Measurements from ENCODE around the gene FAM9C. TPM values are rescaled to one million over a fixed set of nuclear protein-coding genes. Genes with fewer than 3 reads are reported as not detected.
"Not testable (repeated sequence)": the region's sequence is repeated elsewhere in the genome, so short reads cannot be mapped to it uniquely, and the experiment has no call there.

Gene FAM9C
- total RNA-seq, 2 experiments from 2014 or later: not detected

- Mint-ChIP-seq H3K9me3 (ENCODE audit: low read depth) (no peaks in the 10 kb centered on the region), H3K4me3 (peak overlapping the region; percentile 69), H3K4me1 (peaks cover 90% of the 10 kb centered on the region), H3K27ac (peak overlapping the region; percentile 92), H3K36me3 (ENCODE audit: low read depth) (peaks cover 1% of the 10 kb centered on the region), H3K27me3 (no peaks in the 10 kb centered on the region)
- ChIA-PET CTCF (interaction anchor here (1.5 to 3.6 kb wide), 3 partner anchors 9 to 139 kb away, joined by 3 to 18 read pairs (median 10); no protein-coding TSS in a partner anchor), POLR2A (interaction anchor here (0.5 to 1.2 kb wide), 4 partner anchors 41 to 118 kb away, joined by 3 to 5 read pairs (median 4); no protein-coding TSS in a partner anchor)
- intact Hi-C loops (cut with DNase I, micrococcal nuclease): loop anchor here in 1 of 2 experiments (2.0 kb wide), 1 partner anchor 35 kb away; no protein-coding TSS in a partner anchor
- no peak for ATAC-seq
- no peak for DNase-seq
These were observed 41.7 kb upstream of the FAM9C start for GRCh38 chrX:13086076-13086475.

GRCh38 chrX:13085526-13085925, 41.1 kb upstream of the FAM9C start:
- Mint-ChIP-seq H3K36me3 (ENCODE audit: low read depth) (peaks cover 1% of the 10 kb centered on the region), H3K9me3 (ENCODE audit: low read depth) (no peaks in the 10 kb centered on the region), H3K4me3 (peak overlapping the region; percentile 69), H3K4me1 (peaks cover 91% of the 10 kb centered on the region), H3K27me3 (no peaks in the 10 kb centered on the region), H3K27ac (peak overlapping the region; percentile 92)
- ChIA-PET POLR2A (no interaction called here), CTCF (interaction anchor here (3.6 kb wide), 1 partner anchor 139 kb away, joined by 18 read pairs; no protein-coding TSS in a partner anchor)
- ATAC-seq: peak; percentile 19
- peak; percentile 70 for DNase-seq
- intact Hi-C loops (cut with DNase I, micrococcal nuclease): no loop called here

- Mint-ChIP-seq H3K27ac (peak overlapping the region; percentile 58), H3K4me3 (no peak overlapping the region), H3K9me3 (ENCODE audit: low read depth) (no peaks in the 10 kb centered on the region), H3K27me3 (no peaks in the 10 kb centered on the region), H3K4me1 (peaks cover 90% of the 10 kb centered on the region), H3K36me3 (ENCODE audit: low read depth) (peaks cover 1% of the 10 kb centered on the region)
- ChIA-PET POLR2A (no interaction called here), CTCF (interaction anchor here (0.9 to 1.0 kb wide), 2 partner anchors 21 to 66 kb away, joined by 3 to 4 read pairs; no protein-coding TSS in a partner anchor)
- intact Hi-C loops (cut with DNase I, micrococcal nuclease): no loop called here
- ATAC-seq: no peak
- DNase-seq: no peak
These were observed 40.2 kb upstream of the FAM9C start for GRCh38 chrX:13084611-13085010.

- POLR2A ChIA-PET, H3K4me3 Mint-ChIP-seq: not testable (repeated sequence)
These were observed 39.4 kb upstream of the FAM9C start for GRCh38 chrX:13083755-13084326.

GRCh38 chrX:13082206-13083065, 38.0 kb upstream of the FAM9C start:
- DNase-seq (peak; percentile 34), ATAC-seq (no peak)
- Mint-ChIP-seq H3K4me3 (peak overlapping the region; percentile 44), H3K27me3 (no peaks in the 10 kb centered on the region), H3K9me3 (ENCODE audit: low read depth) (no peaks in the 10 kb centered on the region), H3K4me1 (peaks cover 89% of the 10 kb centered on the region), H3K36me3 (ENCODE audit: low read depth) (no peaks in the 10 kb centered on the region), H3K27ac (peak overlapping the region; percentile 88)
- CTCF ChIA-PET: interaction anchor here (1.1 to 1.8 kb wide), 6 partner anchors 8 to 136 kb away, joined by 4 to 10 read pairs (median 6); no protein-coding TSS in a partner anchor
- POLR2A ChIA-PET: interaction anchor here (0.5 to 1.6 kb wide), 6 partner anchors 8 to 110 kb away, joined by 3 to 16 read pairs (median 4); no protein-coding TSS in a partner anchor
- intact Hi-C loops (cut with DNase I, micrococcal nuclease): no loop called here

More at GRCh38 chrX:13083755-13084326, 39.4 kb upstream of the FAM9C start:
- Mint-ChIP-seq H3K4me1 (peaks cover 91% of the 10 kb centered on the region), H3K27ac (peak overlapping the region; percentile 88)
- DNase-seq; intact Hi-C loops (cut with DNase I, micrococcal nuclease); ATAC-seq; H3K36me3 Mint-ChIP-seq (ENCODE audit: low read depth); H3K9me3 Mint-ChIP-seq (ENCODE audit: low read depth); H3K27me3 Mint-ChIP-seq: not testable (repeated sequence)
- CTCF ChIA-PET: interaction anchor here (0.9 to 1.6 kb wide), 2 partner anchors 9 to 66 kb away, joined by 3 to 8 read pairs; no protein-coding TSS in a partner anchor

- DNase-seq: no peak
- Mint-ChIP-seq H3K27ac (peak overlapping the region; percentile 88), H3K4me1 (peaks cover 86% of the 10 kb centered on the region), H3K27me3 (no peaks in the 10 kb centered on the region), H3K4me3 (peak overlapping the region; percentile 44), H3K36me3 (ENCODE audit: low read depth) (no peaks in the 10 kb centered on the region), H3K9me3 (ENCODE audit: low read depth) (no peaks in the 10 kb centered on the region)
- CTCF ChIA-PET: interaction anchor here (1.1 to 1.8 kb wide), 6 partner anchors 9 to 135 kb away, joined by 4 to 10 read pairs (median 5); no protein-coding TSS in a partner anchor
- POLR2A ChIA-PET: interaction anchor here (0.6 to 1.6 kb wide), 5 partner anchors 9 to 109 kb away, joined by 3 to 16 read pairs (median 5); no protein-coding TSS in a partner anchor
- intact Hi-C loops (cut with DNase I, micrococcal nuclease): no loop called here
- no peak for ATAC-seq
These were observed 37.2 kb upstream of the FAM9C start for GRCh38 chrX:13081395-13082205.

DNA sequence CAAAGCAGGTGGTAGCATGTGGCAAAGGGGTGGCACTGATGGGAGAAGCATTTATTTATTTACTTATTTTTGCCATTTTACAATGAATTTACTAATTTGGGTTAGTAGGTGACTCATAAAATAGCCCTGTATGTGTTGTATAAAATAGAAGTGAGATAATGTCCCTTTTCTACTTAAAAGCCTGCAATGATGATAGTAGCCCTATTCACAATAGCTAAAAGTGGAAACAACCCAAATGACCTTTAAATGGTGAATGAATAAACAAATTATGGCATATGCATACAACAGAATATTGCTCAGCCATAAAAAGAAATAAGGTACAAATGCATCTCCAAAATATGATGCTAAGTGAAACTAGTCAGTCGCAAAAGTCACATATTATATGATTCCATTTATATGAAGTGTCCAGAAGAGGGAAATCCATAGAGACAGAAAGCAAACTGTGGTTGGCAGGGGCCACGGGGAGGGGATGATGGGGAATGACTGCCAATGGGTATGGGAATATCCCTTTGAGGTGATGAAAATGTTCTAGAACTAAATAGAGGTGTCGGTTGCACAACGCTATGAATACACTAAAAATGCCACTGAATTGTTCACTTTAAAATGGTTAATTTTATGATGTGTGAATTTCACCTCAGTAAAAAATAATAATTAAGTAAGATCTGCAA, 35.8 kb upstream of the FAM9C start:
- intact Hi-C loops (cut with DNase I, micrococcal nuclease): no loop called here
- no peaks in the 10 kb centered on the region for H3K27me3 Mint-ChIP-seq
- H3K27ac Mint-ChIP-seq: peak overlapping the region; percentile 88
- H3K4me3 Mint-ChIP-seq: no peak overlapping the region
- DNase-seq: peak; percentile 41
- peaks cover 85% of the 10 kb centered on the region for H3K4me1 Mint-ChIP-seq
- no peaks in the 10 kb centered on the region for H3K36me3 Mint-ChIP-seq (ENCODE audit: low read depth)
- ATAC-seq: no peak
- POLR2A ChIA-PET: interaction anchor here (0.7 kb wide), 1 partner anchor 97 kb away, joined by 3 read pairs; no protein-coding TSS in a partner anchor
- no peaks in the 10 kb centered on the region for H3K9me3 Mint-ChIP-seq (ENCODE audit: low read depth)
- CTCF ChIA-PET: interaction anchor here (1.2 kb wide), 1 partner anchor 12 kb away, joined by 5 read pairs; no protein-coding TSS in a partner anchor

- Mint-ChIP-seq H3K4me3 (peak overlapping the region; percentile 29), H3K27me3 (no peaks in the 10 kb centered on the region), H3K36me3 (ENCODE audit: low read depth) (no peaks in the 10 kb centered on the region), H3K9me3 (ENCODE audit: low read depth) (no peaks in the 10 kb centered on the region), H3K27ac (peak overlapping the region; percentile 75), H3K4me1 (peaks cover 87% of the 10 kb centered on the region)
- CTCF ChIA-PET: interaction anchor here (0.7 to 2.0 kb wide), 6 partner anchors 9 to 132 kb away, joined by 3 to 6 read pairs (median 4); no protein-coding TSS in a partner anchor
- intact Hi-C loops (cut with DNase I, micrococcal nuclease): loop anchor here in 1 of 2 experiments (10.0 kb wide), 1 partner anchor 606 kb away; the partner anchor contains the start of gene RAB9A
- no peak for ATAC-seq
- no peak for DNase-seq
- POLR2A ChIA-PET: interaction anchor here (0.6 to 1.1 kb wide), 3 partner anchors 13 to 95 kb away, joined by 3 to 9 read pairs (median 5); no protein-coding TSS in a partner anchor
These were observed 34.5 kb upstream of the FAM9C start for GRCh38 chrX:13078739-13079444.

- no peak overlapping the region for H3K4me3 Mint-ChIP-seq
- CTCF ChIA-PET: interaction anchor here (1.0 to 3.9 kb wide), 10 partner anchors 10 to 131 kb away, joined by 3 to 17 read pairs (median 6); no protein-coding TSS in a partner anchor
- DNase-seq: peak; percentile 68
- no peaks in the 10 kb centered on the region for H3K36me3 Mint-ChIP-seq (ENCODE audit: low read depth)
- H3K4me1 Mint-ChIP-seq: peaks cover 70% of the 10 kb centered on the region
- intact Hi-C loops (cut with DNase I, micrococcal nuclease): loop anchor here (2.0 to 10.0 kb wide), 3 partner anchors 16 to 608 kb away; partner anchors contain the start of gene RAB9A (in 1 of the 2)
- H3K27ac Mint-ChIP-seq: peak overlapping the region; percentile 69
- POLR2A ChIA-PET: interaction anchor here (0.8 to 3.0 kb wide), 13 partner anchors 11 to 102 kb away, joined by 3 to 19 read pairs (median 5); partner anchors contain the start of gene TMSB4X
- no peaks in the 10 kb centered on the region for H3K9me3 Mint-ChIP-seq (ENCODE audit: low read depth)
- ATAC-seq: peak; percentile 60
- H3K27me3 Mint-ChIP-seq: no peaks in the 10 kb centered on the region
These were observed 32.7 kb upstream of the FAM9C start for GRCh38 chrX:13077168-13077567.
